ENCODE data around the gene KRT2. TPM values are rescaled to one million over a fixed set of nuclear protein-coding genes. Genes with fewer than 3 reads are reported as not detected.
"Not testable (repeated sequence)": the region's sequence is repeated elsewhere in the genome, so short reads cannot be mapped to it uniquely, and the experiment has no call there.

The KRT2 gene
- total RNA-seq, 1 donor: not detected

DNA sequence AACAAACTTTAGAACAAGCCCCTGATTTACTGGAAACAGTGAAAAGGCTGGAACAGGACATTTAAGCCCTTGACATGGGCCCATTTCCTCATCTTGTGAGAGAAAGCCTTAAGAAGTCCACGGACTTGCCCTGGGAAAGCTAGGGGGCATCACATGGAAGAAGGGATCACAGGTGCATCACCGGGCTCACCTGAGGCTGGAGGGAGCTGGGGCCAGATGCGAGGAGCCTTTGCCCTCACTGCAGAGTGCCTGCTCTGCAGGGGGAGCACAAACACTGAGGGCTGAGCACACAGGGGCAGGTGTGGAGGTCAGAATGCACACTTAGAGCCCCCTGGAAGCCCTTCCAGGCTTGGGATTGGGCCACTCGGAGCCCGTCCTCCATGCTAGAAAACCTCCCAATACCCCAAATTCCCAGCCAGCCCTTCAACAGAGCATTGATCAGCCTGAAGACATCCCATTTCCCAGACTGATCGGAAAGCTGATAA, 33.4 kb upstream of the KRT2 start:
- no peak for DNase-seq (ENCODE audit: low read depth in 2 of 3, low spot score in 2 of 3)

DNA sequence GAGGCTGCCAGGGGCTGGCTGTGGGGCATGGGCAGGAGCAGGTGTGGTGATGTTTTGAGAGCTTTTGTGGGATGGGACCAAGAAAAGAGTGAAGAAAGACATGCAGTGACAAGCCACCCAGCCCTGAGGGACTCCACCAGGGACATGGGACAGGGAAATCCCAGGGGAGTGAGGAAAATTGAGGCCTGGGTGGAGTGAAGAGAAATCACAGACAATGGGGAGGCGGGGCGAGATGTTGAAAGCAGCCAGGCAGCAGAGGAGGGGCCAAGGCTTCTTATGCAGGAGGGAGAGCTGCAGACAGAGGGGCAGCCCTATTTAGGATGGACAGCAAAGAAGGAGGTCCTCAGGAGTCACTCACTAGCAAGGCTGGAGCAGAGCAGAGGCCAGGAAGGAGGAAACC, 32.4 kb upstream of the KRT2 start:
- no peak for DNase-seq (ENCODE audit: low read depth in 2 of 3, low spot score in 2 of 3)

DNA sequence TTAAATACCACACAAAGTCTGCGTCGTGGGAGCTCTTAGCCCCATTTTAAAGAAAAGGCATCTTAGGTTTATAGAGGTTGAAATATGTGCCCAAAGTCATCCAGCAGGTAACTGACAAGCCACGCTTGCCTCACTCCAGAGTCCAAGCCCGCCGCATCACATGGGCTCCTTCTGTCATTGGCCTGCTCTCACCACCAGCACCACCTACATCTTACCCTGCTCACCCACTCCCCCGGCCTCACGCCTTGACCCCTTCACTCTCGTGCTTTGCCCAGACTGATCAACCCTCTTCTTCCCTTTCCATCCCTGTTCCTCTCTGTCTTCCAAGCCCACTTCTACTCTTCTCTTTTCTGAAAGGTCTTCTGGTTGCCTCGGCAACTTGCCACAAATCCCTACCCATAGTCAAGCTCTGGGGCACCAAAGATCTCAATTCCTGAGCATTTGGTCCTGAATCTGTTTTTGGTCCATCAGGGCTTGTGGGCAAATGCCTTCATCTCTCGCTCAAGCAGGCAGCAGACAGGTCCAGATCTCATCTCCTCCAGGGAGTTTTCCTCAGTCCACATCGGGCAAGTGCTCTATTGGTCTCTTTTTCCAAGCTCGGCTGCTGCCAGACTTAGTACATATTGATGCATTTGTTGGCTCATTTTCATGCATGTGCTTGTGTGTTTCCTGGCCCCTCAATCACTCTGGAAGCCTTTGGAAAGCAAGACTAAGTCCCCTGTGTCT, 31.7 kb upstream of the KRT2 start:
- DNase-seq (ENCODE audit: low read depth in 2 of 3, low spot score in 2 of 3): no peak

DNA sequence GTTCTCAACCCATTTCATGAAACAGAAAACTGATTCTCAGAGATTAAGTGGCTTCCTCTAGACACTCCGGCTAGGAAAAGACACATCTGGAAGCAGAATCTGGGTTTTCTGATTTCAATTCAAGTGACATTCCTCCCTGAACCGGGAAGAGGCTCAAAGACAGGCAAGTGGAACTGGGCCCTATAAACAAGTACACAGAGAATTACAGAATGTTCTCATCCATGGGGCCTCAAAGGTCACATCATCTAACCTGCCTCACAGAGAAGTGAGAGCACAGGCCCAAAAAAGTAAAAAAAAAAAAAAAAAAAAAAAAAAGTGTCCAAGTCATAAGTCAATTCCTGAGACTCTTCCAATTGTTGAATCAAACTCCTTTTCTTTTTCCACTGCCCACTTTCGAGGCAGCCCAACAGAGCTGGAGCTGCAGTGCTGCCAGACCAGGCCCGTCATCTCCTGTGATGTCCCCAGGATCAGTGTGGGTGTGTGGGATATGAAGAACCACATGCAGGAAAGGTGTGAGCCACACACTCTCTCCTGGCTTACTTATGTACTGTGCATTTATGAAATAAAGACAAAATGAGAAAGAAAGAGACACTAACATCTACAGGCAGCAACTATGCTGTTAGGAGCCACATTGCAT, 31.0 kb upstream of the KRT2 start:
- DNase-seq (ENCODE audit: low read depth in 2 of 3, low spot score in 2 of 3): no peak

DNA sequence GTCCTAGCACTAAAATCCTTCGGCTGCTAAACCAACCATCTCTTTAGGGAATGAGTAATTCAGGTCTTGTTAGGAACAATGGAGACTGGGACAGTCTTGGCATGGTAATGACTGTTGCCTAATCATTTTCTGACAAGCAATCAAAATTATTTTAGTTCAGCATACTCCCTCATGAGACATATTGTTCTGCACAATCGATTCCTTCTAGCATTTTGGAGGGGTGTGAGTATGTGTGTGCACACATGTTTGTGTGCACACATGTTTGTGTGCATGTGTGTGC, 30.3 kb upstream of the KRT2 start:
- no peak for DNase-seq (ENCODE audit: low read depth in 2 of 3, low spot score in 2 of 3)

DNA sequence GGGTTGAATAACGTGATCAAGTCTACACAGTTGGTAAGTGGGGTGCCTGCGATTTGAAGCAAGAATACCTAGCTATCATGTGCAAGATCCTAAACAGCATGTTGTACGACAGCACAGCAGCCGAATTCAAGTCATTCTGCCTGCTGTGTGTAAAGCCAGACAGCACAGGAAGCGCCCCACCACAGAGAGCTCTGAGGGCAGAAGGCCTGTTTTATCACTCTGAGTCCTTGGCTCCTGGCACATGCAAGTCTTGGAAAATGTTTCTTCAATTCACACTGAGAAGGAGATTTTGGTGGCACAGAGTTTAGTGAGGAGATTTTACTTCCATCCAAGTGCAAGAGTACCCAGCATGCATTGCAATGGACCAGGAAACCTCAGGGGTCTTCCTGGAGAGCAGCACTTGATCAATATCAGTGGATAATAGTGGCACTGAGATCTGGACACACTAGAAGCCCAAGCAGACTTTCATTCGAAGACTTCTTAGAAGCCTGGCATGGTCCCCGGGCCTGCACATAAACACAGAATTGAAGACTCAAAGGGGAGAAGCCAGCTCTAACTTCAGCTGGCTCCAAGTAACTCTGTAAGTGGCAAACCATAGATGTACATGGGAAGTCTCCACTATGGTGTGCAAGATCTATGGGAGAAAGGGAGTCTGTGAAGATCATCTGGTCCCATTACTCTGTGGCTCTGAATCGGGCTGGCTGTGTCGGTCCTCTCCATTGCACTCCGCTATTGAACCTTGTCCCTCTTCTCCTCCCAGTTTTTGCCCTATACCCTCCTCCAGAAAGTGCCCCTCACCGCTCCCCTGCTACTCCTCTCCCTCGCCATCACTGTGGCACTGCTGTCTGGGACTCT, 29.7 kb upstream of the KRT2 start:
- peak in 1 of 3 donors; percentile 52 for DNase-seq (ENCODE audit: low read depth in 2 of 3, low spot score in 2 of 3)

DNA sequence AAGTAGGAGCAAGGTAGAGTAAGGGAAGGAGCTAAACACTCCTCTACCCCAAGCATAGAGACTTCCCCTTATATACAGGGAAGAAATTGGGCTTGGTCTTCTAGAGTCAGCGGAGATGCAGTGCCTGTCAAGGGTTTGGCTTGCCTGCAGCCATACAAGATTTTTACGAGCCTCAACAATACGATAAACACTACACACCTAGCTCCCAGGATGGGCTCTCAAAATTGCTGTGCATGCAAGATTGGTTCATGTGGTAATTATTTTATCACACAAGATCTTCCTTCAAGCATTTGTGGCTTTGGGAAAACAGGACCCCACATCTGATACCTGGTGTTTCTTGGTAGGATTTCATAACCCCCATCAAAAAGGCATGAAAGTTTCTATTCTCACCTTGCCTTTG, 28.4 kb upstream of the KRT2 start, which contains the start of gene KRT1:
Gene KRT1, minus strand, starts transcription at position 45 of the 400 bp plus-strand sequence. CDS start 59 bp downstream, outside the sequence.
- DNase-seq (ENCODE audit: low read depth in 2 of 3, low spot score in 2 of 3): no peak

DNA sequence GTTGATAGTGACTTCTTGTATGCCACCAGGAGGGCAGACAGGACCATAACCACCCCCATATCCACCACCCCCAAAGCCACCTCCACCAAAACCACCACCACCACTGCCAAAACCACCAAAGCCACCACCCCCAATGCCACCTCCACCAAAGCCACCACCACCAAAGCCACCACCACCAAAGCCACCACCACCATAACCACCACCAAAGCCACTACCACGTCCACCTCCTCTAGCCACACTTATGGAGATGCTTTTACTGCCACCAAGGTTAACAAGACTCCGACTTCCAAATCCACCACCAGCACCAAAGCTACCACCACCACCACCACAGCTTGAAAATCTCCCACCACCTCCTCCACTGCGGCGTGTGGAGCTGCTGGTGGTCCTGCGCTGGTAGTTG, 27.9 kb upstream of the KRT2 start:
- no peak for DNase-seq (ENCODE audit: low read depth in 2 of 3, low spot score in 2 of 3)

DNA sequence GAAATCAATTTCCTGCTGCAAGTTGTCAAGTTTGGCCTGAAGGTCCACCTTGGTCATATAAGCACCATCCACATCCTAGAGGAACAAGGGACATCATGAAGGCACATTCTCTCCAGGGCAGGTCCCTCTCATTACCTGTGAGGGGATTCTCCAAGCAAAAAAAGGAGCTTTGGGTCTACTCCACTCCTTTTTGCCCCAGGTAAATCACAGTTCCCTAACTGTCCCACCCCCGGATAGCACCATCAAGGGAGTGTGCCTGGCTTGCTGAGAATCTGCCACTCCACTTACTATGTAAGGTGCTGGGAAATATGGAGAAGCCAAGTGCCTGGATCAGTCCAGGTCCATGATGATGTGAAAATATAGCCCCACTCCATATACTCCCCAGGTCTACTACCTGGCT, 25.7 kb upstream of the KRT2 start:
- no peak for DNase-seq (ENCODE audit: low read depth in 2 of 3, low spot score in 2 of 3)

DNA sequence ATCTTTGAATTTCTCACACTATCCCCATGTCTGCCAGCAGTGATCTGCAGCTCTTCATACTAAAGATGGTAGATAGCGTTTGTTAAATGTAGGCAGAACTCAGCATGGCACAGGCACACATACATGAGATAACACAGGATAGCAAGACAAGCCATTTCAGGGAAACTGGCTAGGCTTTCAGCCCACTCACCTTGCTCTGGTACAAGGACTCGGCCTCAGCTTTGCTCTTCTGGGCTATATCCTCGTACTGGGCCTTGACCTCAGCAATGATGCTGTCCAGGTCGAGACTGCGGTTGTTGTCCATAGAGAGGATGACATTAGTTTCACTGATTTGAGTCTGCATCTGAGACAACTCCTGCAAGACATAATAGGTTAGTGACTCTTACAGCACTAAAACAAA, 25.1 kb upstream of the KRT2 start:
- DNase-seq (ENCODE audit: low read depth in 2 of 3, low spot score in 2 of 3): no peak

DNA sequence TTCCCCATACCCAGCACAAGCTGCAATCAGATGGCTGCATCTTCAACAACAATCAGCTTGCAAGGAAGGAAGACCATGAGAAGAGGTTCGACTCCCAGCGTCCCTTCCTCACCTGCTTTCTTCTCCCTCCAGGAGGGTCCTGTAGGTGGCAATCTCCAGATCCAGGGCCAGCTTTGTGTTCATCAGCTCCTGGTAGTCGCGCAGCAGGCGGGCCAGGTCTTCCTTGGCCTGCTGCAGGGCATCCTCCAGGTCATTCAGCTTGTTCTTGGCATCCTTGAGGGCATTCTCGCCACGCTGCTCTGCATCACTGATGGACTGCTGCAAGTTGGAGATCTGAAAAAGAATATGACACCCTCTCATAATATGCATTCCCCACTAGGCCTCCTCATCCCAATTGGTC, 24.2 kb upstream of the KRT2 start:
- no peak for DNase-seq (ENCODE audit: low read depth in 2 of 3, low spot score in 2 of 3)

DNA sequence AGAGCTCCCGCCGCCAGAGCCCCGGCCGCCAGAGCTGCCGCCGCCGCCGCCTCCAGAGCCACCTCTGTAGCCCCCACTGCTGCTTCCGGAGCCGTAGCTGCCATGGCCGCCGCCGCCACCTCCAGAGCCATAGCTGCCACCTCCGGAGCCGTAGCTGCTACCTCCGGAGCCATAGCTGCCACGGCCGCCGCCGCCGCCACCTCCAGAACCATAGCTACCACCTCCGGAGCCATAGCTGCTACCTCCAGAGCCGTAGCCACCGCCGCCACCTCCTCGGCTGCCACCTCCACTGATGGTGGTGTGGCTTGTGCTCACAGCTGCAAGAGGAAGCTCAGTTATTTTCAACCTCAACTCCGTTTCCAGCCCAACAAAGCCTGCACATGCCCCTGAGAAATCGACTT, 23.3 kb upstream of the KRT2 start:
- no peak for DNase-seq (ENCODE audit: low read depth in 2 of 3, low spot score in 2 of 3)

DNA sequence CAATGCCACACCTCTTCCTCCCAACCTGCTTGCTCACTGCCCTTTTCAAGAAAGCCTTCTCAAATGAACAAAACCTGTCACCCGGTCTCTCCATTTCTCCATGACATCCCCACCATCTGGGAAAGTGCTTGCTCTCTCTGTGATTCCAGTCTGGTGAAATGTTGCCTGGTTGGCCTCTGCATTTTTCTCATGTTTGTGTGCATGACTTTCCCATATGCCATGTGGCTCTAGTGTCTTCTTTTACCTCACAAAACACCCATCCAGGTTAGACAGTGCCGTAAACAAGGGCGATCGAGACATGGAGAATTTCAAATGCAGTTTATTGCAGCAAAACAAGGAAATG, 22.4 kb upstream of the KRT2 start:
- no peak for DNase-seq (ENCODE audit: low read depth in 2 of 3, low spot score in 2 of 3)

DNA sequence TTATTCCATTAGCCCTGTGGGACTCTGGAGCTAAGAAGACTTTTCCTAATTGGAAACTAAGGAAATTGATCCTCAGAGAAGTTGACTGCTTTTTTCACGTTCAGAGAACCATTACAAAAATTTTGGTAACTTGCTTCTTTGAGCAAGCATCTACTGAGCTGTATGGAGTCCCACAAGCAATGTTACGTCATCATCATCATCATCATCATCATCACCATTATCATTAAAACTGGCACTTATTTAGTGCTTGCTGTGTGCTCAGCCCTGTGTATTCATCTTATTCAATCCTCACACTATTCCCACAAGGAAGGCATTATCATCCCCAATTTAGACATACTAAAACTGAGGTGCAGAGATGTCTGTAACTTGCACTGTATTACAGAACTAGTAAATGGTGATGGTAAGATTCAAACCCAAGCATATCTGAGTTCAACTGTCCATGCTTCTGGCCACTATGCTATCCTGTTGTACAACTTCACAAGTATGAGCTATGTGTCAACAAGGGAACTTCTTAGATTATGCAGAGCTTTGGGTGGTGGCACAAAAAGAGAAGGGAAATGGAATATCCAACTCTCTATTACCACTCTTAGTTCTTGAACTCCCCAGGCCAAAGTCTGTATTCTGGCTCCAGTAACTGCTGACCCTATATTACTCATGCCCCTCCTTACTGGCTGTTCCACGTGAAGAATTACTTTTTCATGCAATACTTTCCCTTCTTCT, 21.9 kb upstream of the KRT2 start:
- no peak for DNase-seq (ENCODE audit: low read depth in 2 of 3, low spot score in 2 of 3)

DNA sequence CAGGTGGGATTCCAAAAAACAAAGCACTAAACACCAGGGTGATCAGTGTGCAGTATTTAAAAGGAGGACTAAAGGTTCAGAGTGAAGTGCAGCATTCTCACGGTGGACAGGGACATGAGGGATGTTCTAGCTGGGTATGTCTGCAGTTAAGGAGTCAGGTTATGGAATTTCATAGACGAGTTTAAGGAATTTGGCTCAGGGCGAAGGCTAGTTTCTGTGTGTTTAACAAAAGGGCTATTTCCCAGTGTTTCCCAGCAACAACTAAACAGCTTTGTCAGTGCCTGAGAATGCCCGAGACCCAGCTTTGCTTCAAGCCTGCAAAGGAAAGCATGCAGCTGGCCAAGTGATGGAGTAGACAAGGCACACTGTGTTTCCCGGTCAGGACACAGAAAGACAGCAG, 21.2 kb upstream of the KRT2 start:
- no peak for DNase-seq (ENCODE audit: low read depth in 2 of 3, low spot score in 2 of 3)

DNA sequence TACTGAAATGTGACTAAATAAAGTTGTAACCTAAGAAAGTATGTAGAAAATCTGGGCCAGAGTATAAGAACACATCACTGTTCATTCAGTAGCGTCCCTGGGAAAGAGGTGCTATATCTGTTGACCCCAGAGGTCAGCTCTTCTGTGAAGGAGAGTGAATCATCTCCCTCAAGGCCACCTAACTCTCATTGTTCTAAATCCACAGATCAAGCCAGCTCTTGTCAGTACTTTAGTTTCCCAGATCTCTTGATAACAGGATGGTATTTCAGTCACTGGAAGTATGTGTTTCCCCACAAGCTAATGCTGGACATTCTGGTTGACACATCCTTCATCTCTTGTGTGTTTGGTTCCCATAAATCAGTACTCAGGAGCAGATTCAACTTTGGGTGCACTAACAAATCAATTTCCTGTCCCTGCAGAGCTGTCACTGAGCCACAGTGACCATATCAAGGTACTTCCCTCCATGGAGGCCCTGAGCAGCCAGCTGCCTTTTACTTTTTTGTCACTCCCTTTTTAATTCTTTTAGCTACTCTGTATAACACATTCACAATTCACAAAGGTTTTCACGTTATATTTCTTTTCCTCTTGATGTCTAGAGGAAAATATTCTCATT, 20.4 kb upstream of the KRT2 start:
- DNase-seq (ENCODE audit: low read depth in 2 of 3, low spot score in 2 of 3): no peak

DNA sequence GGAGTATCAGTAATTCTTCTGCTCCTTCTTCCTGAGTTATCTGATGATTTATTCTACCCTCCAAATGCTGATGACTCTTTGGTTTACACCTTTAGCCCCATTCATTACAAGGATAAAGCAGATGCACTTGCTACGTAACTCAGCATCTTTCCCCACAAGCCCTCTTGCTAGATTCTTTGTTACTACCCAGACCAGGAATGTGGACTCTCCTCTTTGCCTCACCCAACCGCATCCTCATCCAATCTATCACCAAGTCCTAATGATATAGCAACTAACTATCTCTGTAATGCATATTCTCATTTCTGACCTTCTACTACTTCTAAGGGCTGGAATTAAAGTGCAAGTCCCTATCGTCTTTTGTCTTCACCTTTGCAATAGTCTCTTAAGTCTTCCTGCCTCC, 18.9 kb upstream of the KRT2 start:
- no peak for DNase-seq (ENCODE audit: low read depth in 2 of 3, low spot score in 2 of 3)

DNA sequence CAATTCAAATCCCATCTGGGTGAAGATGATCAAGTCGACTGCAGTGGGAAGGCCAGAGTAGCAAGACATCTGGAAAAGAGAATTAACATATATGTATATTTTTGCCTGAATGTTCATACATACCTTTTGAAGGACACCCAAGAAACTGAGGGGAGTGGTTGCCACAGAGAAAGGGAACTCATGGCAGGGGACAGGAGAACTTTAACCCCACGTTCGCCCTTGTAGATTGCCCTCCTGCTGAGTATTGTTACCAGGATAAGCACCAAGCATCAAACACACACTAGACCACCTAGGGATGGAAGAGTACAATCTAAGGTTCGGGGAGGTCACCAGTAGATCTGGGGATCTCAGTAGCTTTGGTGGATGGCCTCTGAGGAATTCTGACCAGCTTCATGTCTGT, 18.5 kb upstream of the KRT2 start:
- DNase-seq (ENCODE audit: low read depth in 2 of 3, low spot score in 2 of 3): no peak

DNA sequence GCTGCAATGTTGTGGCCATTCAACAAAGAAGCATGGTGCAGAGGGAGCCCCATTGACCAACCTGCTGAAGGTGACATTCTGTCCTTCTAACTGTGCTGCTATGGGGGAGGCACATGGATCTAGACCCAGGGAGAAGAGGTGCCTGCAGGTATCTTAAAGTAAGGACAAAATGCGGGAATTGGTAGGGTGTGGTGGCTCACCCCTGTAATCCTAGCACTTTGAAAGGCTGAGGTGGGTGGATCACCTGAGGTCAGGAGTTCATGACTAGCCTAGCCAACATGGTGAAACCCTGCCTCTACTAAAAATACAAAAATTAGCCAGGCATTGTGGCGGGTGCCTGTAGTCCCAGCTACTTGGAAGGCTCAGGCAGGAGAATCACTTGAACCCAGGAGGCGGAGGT, 17.9 kb upstream of the KRT2 start:
- not testable (repeated sequence) for DNase-seq (ENCODE audit: low read depth in 2 of 3, low spot score in 2 of 3)

DNA sequence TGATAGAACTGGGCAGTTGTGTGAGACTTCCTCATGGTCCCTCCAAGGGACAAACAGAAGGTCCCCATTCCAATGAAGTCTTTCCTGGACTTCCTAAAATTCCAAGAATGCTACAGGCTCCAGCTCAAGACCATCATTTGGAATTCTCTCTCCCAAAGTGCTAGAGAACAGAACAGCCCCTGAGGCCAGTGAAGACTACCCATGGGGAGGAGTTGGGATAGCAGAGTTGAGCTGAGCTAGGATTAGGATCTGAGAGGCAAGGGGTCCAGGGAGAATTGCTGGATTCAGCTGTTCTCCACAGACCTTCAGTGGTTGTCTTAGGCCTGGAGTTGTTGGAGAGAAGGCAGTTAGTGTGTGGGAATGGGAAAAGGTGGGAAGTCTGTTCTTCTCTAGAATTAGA, 17.4 kb upstream of the KRT2 start:
- no peak for DNase-seq (ENCODE audit: low read depth in 2 of 3, low spot score in 2 of 3)

DNA sequence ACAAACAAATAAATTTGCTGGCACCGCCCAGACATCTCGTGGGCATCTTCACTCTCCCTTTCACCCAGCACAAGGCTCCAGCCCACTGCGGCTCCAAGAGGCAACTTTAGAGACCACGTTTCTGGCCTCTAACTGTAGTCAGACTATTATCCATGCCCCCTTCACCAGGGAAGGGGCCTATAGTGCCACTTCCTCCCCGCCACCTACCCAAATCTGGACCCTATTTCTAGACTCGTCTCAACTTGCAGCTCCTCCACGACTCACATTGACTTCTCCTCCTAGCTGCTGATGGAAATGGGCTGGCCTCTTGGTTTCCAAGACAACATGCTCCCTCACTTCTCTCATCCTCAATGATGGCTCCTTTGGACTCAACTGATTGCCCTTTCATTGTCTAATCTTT, 15.9 kb upstream of the KRT2 start:
- DNase-seq (ENCODE audit: low read depth in 2 of 3, low spot score in 2 of 3): no peak

Data from hematopoietic multipotent progenitor cell (in vitro differentiated cells).